HepG2 (cell line): ENCODE data around the gene CD248. TPM values are rescaled to one million over a fixed set of nuclear protein-coding genes. Genes with fewer than 3 reads are reported as not detected.
A peak's percentile ranks its signal among the peaks of the same experiment; 100 is the strongest.

Source experiments
- AKAP8 ChIP-seq: sonication (generic); formaldehyde crosslinking; IDR thresholded peaks from 2 replicates; pipeline ENCODE4 v1.5.1; 2020; ENCODE audit warnings: mild to moderate bottlenecking, missing genetic modification reagents
- BRF2 ChIP-seq: sonication (generic); formaldehyde crosslinking; IDR thresholded peaks from 2 replicates; pipeline ENCODE4 v1.8.1; 2022; ENCODE audit warnings: mild to moderate bottlenecking, missing genetic modification reagents
- EEA1 ChIP-seq: sonication (generic); formaldehyde crosslinking; IDR thresholded peaks from 2 replicates; pipeline ENCODE4 v1.5.1; 2020; ENCODE audit warnings: mild to moderate bottlenecking, missing genetic modification reagents, borderline replicate concordance
- GTF2F1 ChIP-seq: fragments of 150-350 bp; IDR thresholded peaks from 2 replicates; pipeline ENCODE4 v1.6.1; 2014; ENCODE audit warnings: low read length
- KDM4B ChIP-seq: sonication (generic); formaldehyde crosslinking; IDR thresholded peaks from 2 replicates; pipeline ENCODE4 v1.4.0; 2020; ENCODE audit warnings: missing genetic modification reagents
- MATR3 ChIP-seq: sonication (generic); formaldehyde crosslinking; IDR thresholded peaks from 2 replicates; pipeline ENCODE4 v1.4.0; 2020; ENCODE audit warnings: missing genetic modification reagents
- NCOA1 ChIP-seq: sonication (generic); formaldehyde crosslinking; IDR thresholded peaks from 2 replicates; pipeline ENCODE4 v1.9.0; 2021; ENCODE audit warnings: missing genetic modification reagents
- POLR2AphosphoS5 ChIP-seq: IDR thresholded peaks from 2 replicates; pipeline ENCODE4 v1.6.1; 2012; ENCODE audit warnings: low read depth, low read length
- SP5 ChIP-seq: IDR thresholded peaks from 2 replicates; pipeline ENCODE4 v1.6.1; 2016; ENCODE audit warnings: low read depth, borderline replicate concordance
- TMF1 ChIP-seq: sonication (generic); formaldehyde crosslinking; IDR thresholded peaks from 2 replicates; pipeline ENCODE4 v1.8.1; 2022; ENCODE audit warnings: low read depth, missing genetic modification reagents
- TOPORS ChIP-seq: sonication (generic); formaldehyde crosslinking; IDR thresholded peaks from 2 replicates; pipeline ENCODE4 v1.8.0; 2023; ENCODE audit warnings: mild to moderate bottlenecking, missing genetic modification reagents
- ZNF180 ChIP-seq: sonication (generic); formaldehyde crosslinking; IDR thresholded peaks from 2 replicates; pipeline ENCODE4 v1.4.0; 2020; ENCODE audit warnings: low read depth, missing genetic modification reagents, borderline replicate concordance
- ZNF513 ChIP-seq: sonication (generic); formaldehyde crosslinking; conservative IDR thresholded peaks from 2 replicates; pipeline ENCODE4 v1.5.0; 2020; ENCODE audit warnings: missing genetic modification reagents
- ZNF563 ChIP-seq: sonication (generic); formaldehyde crosslinking; IDR thresholded peaks from 2 replicates; pipeline ENCODE4 v1.8.0; 2022; ENCODE audit warnings: mild to moderate bottlenecking, moderate library complexity, missing genetic modification reagents
- ZNF570 ChIP-seq: sonication (generic); formaldehyde crosslinking; IDR thresholded peaks from 2 replicates; pipeline ENCODE4 v1.4.0; 2020; ENCODE audit warnings: mild to moderate bottlenecking, missing genetic modification reagents, borderline replicate concordance
- ZNF639 ChIP-seq: conservative IDR thresholded peaks from 2 replicates; pipeline ENCODE4 v1.6.1; 2018; ENCODE audit warnings: missing genetic modification reagents
- ZNF644 ChIP-seq: IDR thresholded peaks from 2 replicates; pipeline ENCODE4 v1.6.1; 2016; ENCODE audit warnings: low read depth
- ZNF709 ChIP-seq: sonication (generic); formaldehyde crosslinking; IDR thresholded peaks from 2 replicates; pipeline ENCODE4 v1.5.0; 2020; ENCODE audit warnings: mild to moderate bottlenecking, missing genetic modification reagents
- ZNF790 ChIP-seq: sonication (generic); formaldehyde crosslinking; IDR thresholded peaks from 2 replicates; pipeline ENCODE4 v1.8.0; 2022; ENCODE audit warnings: missing genetic modification reagents, mild to moderate bottlenecking, borderline replicate concordance
- ZSCAN29 ChIP-seq: sonication (generic); formaldehyde crosslinking; conservative IDR thresholded peaks from 2 replicates; pipeline ENCODE4 v1.4.0; 2020; ENCODE audit warnings: mild to moderate bottlenecking, missing genetic modification reagents
- polyA plus RNA-seq, 8 experiments: library from polyadenylated mRNA; depleted of rRNA in 3 of 8; stranded (reverse) in 7 of 8; unstranded in 1 of 8; fragments of >200 nt; fragmentation: Illumina TruSeq in 4 of 8; extraction: Trizol in 4 of 8; gene quantifications; 2 replicates each; pipeline versions ENCODE4 v1.2.1 to v1.2.3, GENCODE V29; 2011 to 2016; ENCODE audit warnings: low read depth in 4 of 8, missing spikeins in 1 of 8, mixed read lengths in 1 of 8; ENCODE audit not compliant: insufficient read depth in 1 of 8
- total RNA-seq, 5 experiments: library from RNA; depleted of rRNA; stranded (reverse); fragments of >200 nt; fragmentation: Illumina TruSeq; extraction: Trizol; gene quantifications; 2 replicates each; pipeline ENCODE4 v1.2.3, GENCODE V29; 2016; ENCODE audit warnings: low read depth in 1 of 5
- TF ChIP-seq, protein P1 (sequence below): sonication (generic); formaldehyde crosslinking; IDR thresholded peaks from 2 replicates; pipeline ENCODE4 v1.5.1; 2020; ENCODE audit warnings: mild to moderate bottlenecking, missing genetic modification reagents
- TF ChIP-seq, protein P2 (sequence below): sonication (generic); formaldehyde crosslinking; IDR thresholded peaks from 2 replicates; pipeline ENCODE4 v1.4.0; 2020; ENCODE audit warnings: missing genetic modification reagents, borderline replicate concordance

The CD248 gene
- total and polyA plus RNA-seq, 2 of the 13 experiments (the other 11 are each of a cell fraction or from before 2014, with no cell fraction given): 0.25 to 0.35 TPM

DNA sequence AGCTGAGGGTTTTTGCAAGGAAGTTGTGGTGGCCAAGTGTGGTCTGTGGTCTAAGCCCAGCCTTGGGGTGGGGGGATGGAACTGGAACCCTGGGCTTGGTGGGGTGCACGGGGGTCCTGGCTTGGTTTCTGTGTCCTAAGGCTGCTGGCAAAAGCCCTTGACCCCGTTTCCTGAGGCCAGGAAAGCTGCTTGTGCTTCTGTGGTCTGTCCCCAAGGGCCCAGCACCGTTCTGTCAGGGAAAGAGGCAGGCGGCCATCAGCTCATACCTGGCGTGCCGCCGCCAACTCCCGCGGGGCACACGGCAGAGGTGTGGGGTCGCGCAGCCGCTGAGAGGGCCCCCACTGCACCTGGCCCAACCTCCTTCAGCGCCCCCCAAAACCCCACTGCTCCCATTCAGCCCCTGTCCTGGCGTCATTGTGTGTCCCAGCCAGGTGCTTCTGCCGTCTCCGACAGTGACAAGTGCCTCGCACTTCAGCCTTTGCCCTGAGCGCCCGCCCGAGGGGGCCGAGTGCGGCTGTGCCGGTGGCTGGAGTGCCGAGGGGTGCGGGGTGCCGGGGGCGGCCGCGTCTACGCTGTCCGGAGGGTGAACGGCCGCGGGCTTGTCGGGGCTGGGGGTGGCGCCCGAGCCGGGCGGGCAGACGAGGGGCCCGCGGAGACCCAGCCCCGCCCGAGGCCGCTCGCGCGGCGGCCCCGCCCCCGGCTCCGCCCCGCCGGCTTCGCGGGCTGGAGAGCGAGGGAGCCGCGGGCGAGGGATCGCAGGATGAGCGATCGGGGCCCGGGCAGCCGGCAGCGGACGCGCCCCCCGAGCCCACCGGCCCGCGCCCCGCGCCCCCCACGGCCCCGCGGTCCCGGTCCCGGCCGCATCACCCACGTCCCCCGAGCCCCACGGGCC, 39.1 kb downstream of the CD248 start, which contains the start of gene CNIH2 (continued):
- TF ChIP-seq ZNF513 (CRISPR knock-in tag): no peak
- TF ChIP-seq SP5 (CRISPR knock-in tag): no peak; the same call in 1 of the 2 replicates
- no peak for TF ChIP-seq ZNF570 (CRISPR knock-in tag)
- no peak for TF ChIP-seq BRF2 (CRISPR knock-in tag)
- TF ChIP-seq TMF1 (CRISPR knock-in tag): peak; percentile 54; the same call in 1 of the 2 replicates
- TF ChIP-seq ZNF180 (CRISPR knock-in tag): no peak
- TF ChIP-seq GTF2F1: no peak
- TF ChIP-seq, protein P1, sequence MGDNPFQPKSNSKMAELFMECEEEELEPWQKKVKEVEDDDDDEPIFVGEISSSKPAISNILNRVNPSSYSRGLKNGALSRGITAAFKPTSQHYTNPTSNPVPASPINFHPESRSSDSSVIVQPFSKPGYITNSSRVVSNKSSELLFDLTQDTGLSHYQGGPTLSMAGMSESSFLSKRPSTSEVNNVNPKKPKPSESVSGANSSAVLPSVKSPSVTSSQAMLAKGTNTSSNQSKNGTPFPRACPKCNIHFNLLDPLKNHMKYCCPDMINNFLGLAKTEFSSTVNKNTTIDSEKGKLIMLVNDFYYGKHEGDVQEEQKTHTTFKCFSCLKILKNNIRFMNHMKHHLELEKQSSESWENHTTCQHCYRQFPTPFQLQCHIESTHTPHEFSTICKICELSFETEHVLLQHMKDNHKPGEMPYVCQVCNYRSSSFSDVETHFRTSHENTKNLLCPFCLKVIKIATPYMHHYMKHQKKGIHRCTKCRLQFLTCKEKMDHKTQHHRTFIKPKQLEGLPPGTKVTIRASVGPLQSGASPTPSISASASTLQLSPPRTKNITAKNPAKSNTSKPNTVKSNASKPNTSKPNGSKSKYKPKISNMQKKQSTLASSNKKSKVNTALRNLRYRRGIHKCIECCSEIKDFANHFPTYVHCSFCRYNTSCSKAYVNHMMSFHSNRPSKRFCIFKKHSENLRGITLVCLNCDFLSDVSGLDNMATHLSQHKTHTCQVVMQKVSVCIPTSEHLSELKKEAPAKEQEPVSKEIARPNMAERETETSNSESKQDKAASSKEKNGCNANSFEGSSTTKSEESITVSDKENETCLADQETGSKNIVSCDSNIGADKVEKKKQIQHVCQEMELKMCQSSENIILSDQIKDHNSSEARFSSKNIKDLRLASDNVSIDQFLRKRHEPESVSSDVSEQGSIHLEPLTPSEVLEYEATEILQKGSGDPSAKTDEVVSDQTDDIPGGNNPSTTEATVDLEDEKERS (CRISPR knock-in tag): no peak
- TF ChIP-seq ZNF639 (CRISPR knock-in tag): no peak
- 0 out of 2 replicates have a peak, but pooled peaks have one; percentile 18 for TF ChIP-seq ZNF563 (CRISPR knock-in tag)
- TF ChIP-seq EEA1 (CRISPR knock-in tag): no peak
- TF ChIP-seq POLR2AphosphoS5: no peak
- peak; percentile 66; the same call in 1 of the 2 replicates for TF ChIP-seq AKAP8 (CRISPR knock-in tag)
- TF ChIP-seq ZNF709 (CRISPR knock-in tag): no peak
- TF ChIP-seq ZNF644 (CRISPR knock-in tag): no peak
- no peak for TF ChIP-seq ZNF790 (CRISPR knock-in tag)
- no peak for TF ChIP-seq KDM4B (CRISPR knock-in tag)
- no peak for TF ChIP-seq NCOA1 (CRISPR knock-in tag)
- TF ChIP-seq, protein P2, sequence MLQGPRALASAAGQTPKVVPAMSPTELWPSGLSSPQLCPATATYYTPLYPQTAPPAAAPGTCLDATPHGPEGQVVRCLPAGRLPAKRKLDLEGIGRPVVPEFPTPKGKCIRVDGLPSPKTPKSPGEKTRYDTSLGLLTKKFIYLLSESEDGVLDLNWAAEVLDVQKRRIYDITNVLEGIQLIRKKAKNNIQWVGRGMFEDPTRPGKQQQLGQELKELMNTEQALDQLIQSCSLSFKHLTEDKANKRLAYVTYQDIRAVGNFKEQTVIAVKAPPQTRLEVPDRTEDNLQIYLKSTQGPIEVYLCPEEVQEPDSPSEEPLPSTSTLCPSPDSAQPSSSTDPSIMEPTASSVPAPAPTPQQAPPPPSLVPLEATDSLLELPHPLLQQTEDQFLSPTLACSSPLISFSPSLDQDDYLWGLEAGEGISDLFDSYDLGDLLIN (CRISPR knock-in tag): no peak
- no peak for TF ChIP-seq MATR3 (CRISPR knock-in tag)
- peak; percentile 100 for TF ChIP-seq ZSCAN29 (CRISPR knock-in tag)
- TF ChIP-seq TOPORS (CRISPR knock-in tag): 0 out of 2 replicates have a peak, but pooled peaks have one; percentile 29
